H9 (cell line): ENCODE data around the gene MAGEA4. TPM values are rescaled to one million over a fixed set of nuclear protein-coding genes. Genes with fewer than 3 reads are reported as not detected.

Source experiments
- DNase-seq: peaks from one replicate; pipeline ENCODE4 v3.0.0-alpha.2; 2017
- H2AFZ ChIP-seq: one replicate; pipeline ENCODE4 v1.6.1; 2013; ENCODE audit warnings: mild to moderate bottlenecking, low read length, control low read depth, moderate library complexity
- H2AK5ac ChIP-seq: 2 replicates; pipeline ENCODE4 v1.6.1; 2013; ENCODE audit warnings: low read length, control low read depth, mixed read lengths; ENCODE audit not compliant: insufficient read length
- H2BK120ac ChIP-seq: one replicate; pipeline ENCODE4 v1.6.1; 2013; ENCODE audit warnings: low read depth, mild to moderate bottlenecking, low read length, control low read depth, inconsistent platforms; ENCODE audit not compliant: poor library complexity, severe bottlenecking
- H2BK12ac ChIP-seq: 2 replicates; pipeline ENCODE4 v1.6.1; 2013; ENCODE audit warnings: low read length, control low read depth, mixed read lengths, low read depth; ENCODE audit not compliant: insufficient read length
- H2BK15ac ChIP-seq: 2 replicates; pipeline ENCODE4 v1.6.1; 2013; ENCODE audit warnings: low read depth, low read length, control low read depth
- H2BK20ac ChIP-seq: one replicate; pipeline ENCODE4 v1.6.1; 2013; ENCODE audit warnings: low read depth, mild to moderate bottlenecking, low read length, control low read depth, inconsistent platforms; ENCODE audit not compliant: poor library complexity, severe bottlenecking
- H2BK5ac ChIP-seq: 2 replicates; pipeline ENCODE4 v1.6.1; 2013; ENCODE audit warnings: low read length, control low read depth, mixed read lengths; ENCODE audit not compliant: insufficient read length
- H3K14ac ChIP-seq: 2 replicates; pipeline ENCODE4 v1.6.1; 2013; ENCODE audit warnings: low read length, control low read depth; ENCODE audit not compliant: insufficient read depth
- H3K18ac ChIP-seq: 2 replicates; pipeline ENCODE4 v1.6.1; 2013; ENCODE audit warnings: low read depth, mild to moderate bottlenecking, mixed read lengths, low read length, control low read depth; ENCODE audit not compliant: insufficient read length
- H3K23ac ChIP-seq: 2 replicates; pipeline ENCODE4 v1.6.1; 2013; ENCODE audit warnings: low read length, control low read depth, mixed read lengths, low read depth; ENCODE audit not compliant: insufficient read length
- H3K23me2 ChIP-seq: 2 replicates; pipeline ENCODE4 v1.6.1; 2013; ENCODE audit warnings: low read depth, mild to moderate bottlenecking, mixed read lengths, low read length, control low read depth; ENCODE audit not compliant: insufficient read length, poor library complexity, severe bottlenecking
- H3K27ac ChIP-seq: 2 replicates; pipeline ENCODE4 v1.5.1; 2013; ENCODE audit warnings: low read length, control low read depth, mixed read lengths, low read depth; ENCODE audit not compliant: insufficient read length
- H3K27me3 ChIP-seq: 2 replicates; pipeline ENCODE4 v1.6.1; 2013; ENCODE audit warnings: low read length, control low read depth, inconsistent platforms; ENCODE audit not compliant: insufficient read depth
- H3K4ac ChIP-seq: 2 replicates; pipeline ENCODE4 v1.6.1; 2013; ENCODE audit warnings: low read depth, mild to moderate bottlenecking, control low read depth, inconsistent platforms, low read length, moderate library complexity
- H3K4me1 ChIP-seq: 2 replicates; pipeline ENCODE4 v1.6.1; 2013; ENCODE audit warnings: low read length, control low read depth, inconsistent platforms; ENCODE audit not compliant: insufficient read depth
- H3K4me2 ChIP-seq: 2 replicates; pipeline ENCODE4 v1.6.1; 2013; ENCODE audit warnings: low read length, control low read depth, mixed read lengths; ENCODE audit not compliant: insufficient read length, insufficient read depth
- H3K56ac ChIP-seq: 2 replicates; pipeline ENCODE4 v1.6.1; 2013; ENCODE audit warnings: low read depth, mild to moderate bottlenecking, mixed read lengths, low read length, control low read depth; ENCODE audit not compliant: insufficient read length
- H3K79me1 ChIP-seq: 2 replicates; pipeline ENCODE4 v1.6.1; 2013; ENCODE audit warnings: low read depth, mild to moderate bottlenecking, moderate library complexity, low read length, control low read depth, inconsistent platforms; ENCODE audit not compliant: insufficient read depth, poor library complexity, severe bottlenecking
- H3K79me2 ChIP-seq: 2 replicates; pipeline ENCODE4 v1.6.1; 2013; ENCODE audit warnings: low read length, control low read depth, inconsistent platforms; ENCODE audit not compliant: insufficient read depth
- H3K9ac ChIP-seq: 2 replicates; pipeline ENCODE4 v1.6.1; 2013; ENCODE audit warnings: low read length, control low read depth, mixed read lengths; ENCODE audit not compliant: insufficient read length; ENCODE audit errors: extremely low read depth
- H3K9me3 ChIP-seq: one replicate; pipeline ENCODE4 v1.6.1; 2013; ENCODE audit warnings: low read depth, low read length, inconsistent platforms; ENCODE audit not compliant: control insufficient read depth
- H3T11ph ChIP-seq: one replicate; pipeline ENCODE4 v1.6.1; 2013; ENCODE audit warnings: mild to moderate bottlenecking, low read length, control low read depth, inconsistent platforms
- H4K20me1 ChIP-seq: one replicate; pipeline ENCODE4 v1.6.1; 2013; ENCODE audit not compliant: control insufficient read depth, insufficient read length, insufficient read depth
- H4K5ac ChIP-seq: 2 replicates; pipeline ENCODE4 v1.6.1; 2013; ENCODE audit warnings: low read depth, mild to moderate bottlenecking, mixed read lengths, low read length, control low read depth; ENCODE audit not compliant: insufficient read length
- H4K8ac ChIP-seq: replicated peaks from 2 replicates; pipeline ENCODE4 v1.6.1; 2013; ENCODE audit warnings: low read length, control low read depth, mixed read lengths, low read depth; ENCODE audit not compliant: insufficient read length
- H4K91ac ChIP-seq: 2 replicates; pipeline ENCODE4 v1.6.1; 2013; ENCODE audit warnings: low read depth, mild to moderate bottlenecking, moderate library complexity, mixed read lengths, low read length, control low read depth; ENCODE audit not compliant: insufficient read length
- H3K27ac Mint-ChIP-seq, 3 experiments: 2 replicates in 2 of 3; 3 replicates in 1 of 3; pipeline ENCODE4 v1.8.0; 2020 to 2021; ENCODE audit warnings: mixed read lengths in 3 of 3, mild to moderate bottlenecking in 1 of 3, moderate library complexity in 1 of 3
- H3K27me3 Mint-ChIP-seq: 2 replicates; pipeline ENCODE4 v1.8.0; 2021; ENCODE audit warnings: low read depth, mild to moderate bottlenecking, moderate library complexity, mixed read lengths
- H3K36me3 Mint-ChIP-seq, 3 experiments: 2 replicates in 2 of 3; 3 replicates in 1 of 3; pipeline ENCODE4 v1.8.0; 2020 to 2021; ENCODE audit warnings: low read depth in 3 of 3, mixed read lengths in 3 of 3; ENCODE audit not compliant: insufficient read depth in 1 of 3
- H3K4me1 Mint-ChIP-seq, 2 experiments: 2 replicates each; pipeline ENCODE4 v1.8.0; 2020; ENCODE audit warnings: mixed read lengths in 2 of 2
- H3K4me3 Mint-ChIP-seq, 2 experiments: 2 replicates in 1 of 2; 3 replicates in 1 of 2; pipeline ENCODE4 v1.8.0; 2020 to 2021; ENCODE audit warnings: mild to moderate bottlenecking in 2 of 2, mixed read lengths in 2 of 2, moderate library complexity in 1 of 2
- H3K9me3 Mint-ChIP-seq, 2 experiments: 2 replicates in 1 of 2; 3 replicates in 1 of 2; pipeline ENCODE4 v1.8.0; 2020; ENCODE audit warnings: mild to moderate bottlenecking in 2 of 2, mixed read lengths in 2 of 2, moderate library complexity in 1 of 2
- WGBS: extraction: QIAGEN DNeasy Blood & Tissue Kit; methylation state at CpG from one replicate; pipeline ENCODE4 v1.1.7; 2013; ENCODE audit warnings: missing lambda C conversion rate, low lambda C conversion rate, mixed read lengths; ENCODE audit not compliant: insufficient read length; ENCODE audit errors: extremely low coverage; 5-methylcytosine and 5-hydroxymethylcytosine counted together
- microRNA-seq: library from miRNA; unstranded; fragments of <30 nt; microRNA quantifications from one replicate; pipeline ENCODE4, GENCODE V29; 2020; ENCODE audit warnings: borderline microRNAs expressed
- total RNA-seq: library from RNA; stranded (reverse); gene quantifications from 2 replicates; pipeline ENCODE4 v1.2.1, GENCODE V29; 2021
- TF ChIP-seq, protein P1 (sequence below): fragments of 200-600 bp; sonication (generic); conservative IDR thresholded peaks from 3 replicates; pipeline ENCODE4 v1.8.0; 2021; ENCODE audit warnings: antibody characterized with exemption, mild to moderate bottlenecking

MAGEA4 gene
- total RNA-seq, 1 experiment from 2014 or later, result 0.68 TPM

GRCh38 chrX:151973851-151974335 lies 61.2 kb downstream of the MAGEA4 start:
- WGBS, result no CpG with 5 or more reads among the region's 21 CpGs
- Mint-ChIP-seq H3K27me3 (peaks cover 51% of the 10 kb centered on the region), H3K36me3 (peaks cover 9 to 14% (median 11%) of the 10 kb centered on the region in 3 experiments), H3K4me3 (peak overlapping the region; percentile 49 to 80), H3K9me3 (peaks cover 73% of the 10 kb centered on the region in 2 experiments), H3K4me1 (peaks cover 9 to 17% of the 10 kb centered on the region in 2 experiments; a peak in 3 of 4 replicates), H3K27ac (no peak overlapping the region)
- Histone ChIP-seq H3K79me1 (no peaks in the 10 kb centered on the region), H3K27ac (no peak overlapping the region), H2AFZ (no peak overlapping the region), H4K91ac (no peak overlapping the region), H3K79me2 (0 out of 2 replicates have a peak, but pooled peaks cover 2% of the 10 kb centered on the region), H2BK12ac (no peak overlapping the region), H2BK120ac (no peak overlapping the region), H3K9me3 (peaks cover 41% of the 10 kb centered on the region), H4K8ac (no peak overlapping the region), H3K56ac (no peak overlapping the region), H2BK15ac (no peak overlapping the region), H3T11ph (no peak overlapping the region), H3K9ac (no peak overlapping the region), H2BK5ac (no peak overlapping the region), H3K27me3 (peaks cover 7% of the 10 kb centered on the region; the same call in 1 of the 2 replicates), H3K4ac (no peak overlapping the region), H3K4me1 (0 out of 2 replicates have a peak, but pooled peaks cover 2% of the 10 kb centered on the region), H3K18ac (no peak overlapping the region), H4K5ac (no peak overlapping the region), H3K14ac (no peak overlapping the region), H2BK20ac (no peak overlapping the region), H3K23ac (no peak overlapping the region), H3K4me2 (peak overlapping the region; percentile 1), H2AK5ac (no peak overlapping the region), H4K20me1 (no peaks in the 10 kb centered on the region), H3K23me2 (no peaks in the 10 kb centered on the region)
- TF ChIP-seq, protein P1, sequence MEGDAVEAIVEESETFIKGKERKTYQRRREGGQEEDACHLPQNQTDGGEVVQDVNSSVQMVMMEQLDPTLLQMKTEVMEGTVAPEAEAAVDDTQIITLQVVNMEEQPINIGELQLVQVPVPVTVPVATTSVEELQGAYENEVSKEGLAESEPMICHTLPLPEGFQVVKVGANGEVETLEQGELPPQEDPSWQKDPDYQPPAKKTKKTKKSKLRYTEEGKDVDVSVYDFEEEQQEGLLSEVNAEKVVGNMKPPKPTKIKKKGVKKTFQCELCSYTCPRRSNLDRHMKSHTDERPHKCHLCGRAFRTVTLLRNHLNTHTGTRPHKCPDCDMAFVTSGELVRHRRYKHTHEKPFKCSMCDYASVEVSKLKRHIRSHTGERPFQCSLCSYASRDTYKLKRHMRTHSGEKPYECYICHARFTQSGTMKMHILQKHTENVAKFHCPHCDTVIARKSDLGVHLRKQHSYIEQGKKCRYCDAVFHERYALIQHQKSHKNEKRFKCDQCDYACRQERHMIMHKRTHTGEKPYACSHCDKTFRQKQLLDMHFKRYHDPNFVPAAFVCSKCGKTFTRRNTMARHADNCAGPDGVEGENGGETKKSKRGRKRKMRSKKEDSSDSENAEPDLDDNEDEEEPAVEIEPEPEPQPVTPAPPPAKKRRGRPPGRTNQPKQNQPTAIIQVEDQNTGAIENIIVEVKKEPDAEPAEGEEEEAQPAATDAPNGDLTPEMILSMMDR, result no peak
- DNase-seq, result peak; percentile 33

Small RNA genes within 50 kb of the gene (microRNA-seq; reads per million reads assigned to microRNA genes)
- gene MIR224 (6.7 reads per million, percentile 40 among the genes with 10 or more reads in this experiment), gene MIR452 (4.3 reads per million, percentile 32 among the genes with 10 or more reads in this experiment)

Other genes starting within 250 kb of the MAGEA4 start
- 2.7 and 4.9 TPM in 2 replicates for gene PRRG3, start 217.4 kb upstream of the MAGEA4 start, total RNA-seq
- not detected in 2 replicates for gene FATE1, start 196.9 kb upstream of the MAGEA4 start, total RNA-seq
- gene CNGA2, start 178.1 kb upstream of the MAGEA4 start, total RNA-seq, result not detected in 2 replicates
- gene GABRE, start 61.8 kb downstream of the MAGEA4 start, total RNA-seq, result 1.4 and 1.8 TPM in 2 replicates
- not detected in 2 replicates for gene MAGEA10, start 225.7 kb downstream of the MAGEA4 start, total RNA-seq